Loucy (cell line): ENCODE data around the gene HOXA11.

ENCODE experiments used
- EZH2phosphoT487 ChIP-seq: fragments of 200-600 bp; IDR thresholded peaks from 2 replicates; pipeline ENCODE4 v1.6.1; 2018; ENCODE audit warnings: antibody characterized with exemption, mild to moderate bottlenecking, moderate library complexity, borderline replicate concordance
- TF ChIP-seq, protein P1 (sequence below): fragments of 200-600 bp; sonication (generic); conservative IDR thresholded peaks from 2 replicates; pipeline ENCODE4 v1.5.1; 2014; ENCODE audit warnings: mild to moderate bottlenecking, antibody characterized with exemption, low read length

GRCh38 chr7:27194002-27194352 lies 8.9 kb upstream of the HOXA11 start:
- TF ChIP-seq, protein P1, sequence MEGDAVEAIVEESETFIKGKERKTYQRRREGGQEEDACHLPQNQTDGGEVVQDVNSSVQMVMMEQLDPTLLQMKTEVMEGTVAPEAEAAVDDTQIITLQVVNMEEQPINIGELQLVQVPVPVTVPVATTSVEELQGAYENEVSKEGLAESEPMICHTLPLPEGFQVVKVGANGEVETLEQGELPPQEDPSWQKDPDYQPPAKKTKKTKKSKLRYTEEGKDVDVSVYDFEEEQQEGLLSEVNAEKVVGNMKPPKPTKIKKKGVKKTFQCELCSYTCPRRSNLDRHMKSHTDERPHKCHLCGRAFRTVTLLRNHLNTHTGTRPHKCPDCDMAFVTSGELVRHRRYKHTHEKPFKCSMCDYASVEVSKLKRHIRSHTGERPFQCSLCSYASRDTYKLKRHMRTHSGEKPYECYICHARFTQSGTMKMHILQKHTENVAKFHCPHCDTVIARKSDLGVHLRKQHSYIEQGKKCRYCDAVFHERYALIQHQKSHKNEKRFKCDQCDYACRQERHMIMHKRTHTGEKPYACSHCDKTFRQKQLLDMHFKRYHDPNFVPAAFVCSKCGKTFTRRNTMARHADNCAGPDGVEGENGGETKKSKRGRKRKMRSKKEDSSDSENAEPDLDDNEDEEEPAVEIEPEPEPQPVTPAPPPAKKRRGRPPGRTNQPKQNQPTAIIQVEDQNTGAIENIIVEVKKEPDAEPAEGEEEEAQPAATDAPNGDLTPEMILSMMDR: no peak
- no peak for TF ChIP-seq EZH2phosphoT487
